G401 (cell line): Measurements from ENCODE around the gene VTI1A. TPM values are rescaled to one million over a fixed set of nuclear protein-coding genes. Genes with fewer than 3 reads are reported as not detected.

Experiments used
- DNase-seq: peaks from one replicate; pipeline ENCODE4 v3.0.0-alpha.2; 2015; ENCODE audit warnings: low spot score
- in situ Hi-C: cut with HindIII; loops from 2 replicates; pipeline ENCODE4 v1.10.0; 2016; ENCODE audit warnings: low sequenced_read_pairs, mixed read lengths
- total RNA-seq: library from RNA; depleted of rRNA; stranded (reverse); fragments of >200 nt; shearing (Covaris generic); gene quantifications from 2 replicates; pipeline ENCODE4 v1.2.3, GENCODE V29; 2014

VTI1A gene
- total RNA-seq, 1 experiment from 2014 or later: 30.5 TPM

DNA sequence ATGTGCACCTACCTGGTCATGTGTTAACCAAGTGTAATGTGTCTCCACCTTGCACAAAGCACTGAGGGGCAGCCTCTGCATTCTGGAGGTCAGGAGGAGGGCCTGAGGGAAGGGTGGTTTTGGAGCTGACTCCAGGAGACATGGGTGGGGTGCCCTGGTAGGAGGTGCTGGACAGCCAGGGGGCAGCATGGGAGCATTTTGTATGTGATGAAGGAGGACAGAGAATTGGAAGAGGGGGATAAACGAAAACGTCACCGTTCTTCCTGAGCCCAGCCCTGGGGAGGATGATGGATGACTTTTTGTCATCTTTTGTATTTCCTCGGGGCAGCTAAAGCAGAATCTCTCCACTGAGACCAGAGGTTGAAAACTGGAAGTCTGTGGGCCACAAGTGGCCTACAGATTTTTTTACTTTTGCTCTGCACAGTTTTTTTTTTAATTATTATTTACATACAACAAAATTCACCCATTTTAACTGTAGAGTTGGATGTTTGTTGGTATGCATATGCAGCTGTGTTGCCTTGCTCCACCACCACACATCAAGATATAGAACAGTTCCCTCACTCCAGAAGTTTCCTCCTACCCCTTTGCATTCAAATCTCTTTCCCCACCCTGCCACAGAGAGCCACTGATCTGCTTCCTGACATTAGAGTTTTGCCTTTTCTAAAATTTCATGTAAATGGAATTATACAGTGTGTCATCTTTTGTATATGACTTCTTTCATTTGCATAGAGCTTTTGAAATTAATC lies 242.5 kb downstream of the VTI1A start:
- in situ Hi-C loops: no loop called here
- DNase-seq: no peak

DNA sequence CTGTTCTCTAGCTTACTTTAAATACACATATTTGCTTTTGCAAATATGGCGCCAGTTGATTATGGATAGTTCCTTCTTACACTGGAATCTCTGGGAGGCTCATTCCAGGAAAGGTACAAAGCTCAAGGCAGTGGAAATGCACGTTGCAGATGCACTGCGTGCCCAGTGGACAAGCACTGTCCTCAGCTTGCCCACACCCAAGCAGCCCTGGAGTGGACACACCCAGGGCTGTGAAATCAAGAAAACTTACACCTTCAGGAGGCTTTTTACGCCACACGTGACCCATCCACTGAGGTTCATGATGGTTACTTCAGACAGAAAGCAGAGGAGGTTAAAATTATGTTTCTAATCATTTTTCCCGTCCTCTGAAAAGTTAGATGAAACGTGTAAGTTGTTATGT lies 248.5 kb downstream of the VTI1A start:
- in situ Hi-C loops: no loop called here
- no peak for DNase-seq

DNA sequence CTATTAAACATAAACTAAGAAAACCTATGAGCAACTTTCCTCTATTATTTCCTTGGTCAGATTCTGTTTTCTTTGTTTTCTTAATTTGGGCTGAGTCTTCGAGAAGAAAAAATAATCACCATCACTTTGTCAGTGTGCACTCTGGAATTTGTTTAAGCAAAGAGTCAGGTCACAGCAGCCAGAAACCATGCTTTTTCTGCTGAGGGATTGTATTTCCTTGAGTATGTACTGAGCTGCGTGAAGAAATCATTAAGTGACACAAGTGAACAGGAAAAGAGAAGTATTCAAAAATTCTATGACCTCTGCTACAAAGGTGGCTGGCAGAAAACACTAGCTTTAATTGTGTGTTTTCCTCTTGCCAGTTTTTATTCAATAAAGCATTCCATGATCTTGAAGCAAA lies 249.6 kb downstream of the VTI1A start:
- in situ Hi-C loops: no loop called here
- DNase-seq: no peak

DNA sequence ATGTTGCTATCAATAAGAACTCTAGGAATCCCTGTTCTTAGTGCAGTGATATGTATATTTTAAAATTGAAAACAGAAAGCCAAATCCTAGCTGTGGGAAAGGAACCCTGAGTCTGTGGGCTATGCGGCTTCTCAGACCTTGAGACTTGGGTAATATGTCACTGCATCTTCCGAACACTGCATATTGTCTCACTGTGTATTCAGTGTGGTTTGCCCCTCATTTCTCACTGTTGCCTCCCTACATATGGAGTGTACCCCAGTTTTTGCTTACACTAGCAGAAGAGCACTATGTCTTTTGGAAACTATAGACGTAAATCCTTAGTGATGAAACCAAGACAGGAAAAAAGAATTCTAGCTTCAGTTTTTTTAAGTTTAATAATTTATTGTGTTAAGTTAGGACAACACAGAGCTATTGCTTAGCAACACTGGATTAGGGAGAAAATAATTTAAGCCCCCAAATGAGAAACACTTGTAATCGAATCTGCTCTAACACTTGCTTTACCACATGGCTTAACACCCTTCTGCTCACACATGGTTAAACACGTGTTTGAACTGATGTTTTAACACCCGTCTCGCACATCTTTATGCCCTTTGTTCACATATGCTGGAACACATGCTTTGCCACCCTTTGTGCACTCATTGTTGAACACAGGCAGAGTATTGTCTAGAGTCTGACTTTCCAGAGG lies 251.3 kb downstream of the VTI1A start:
- in situ Hi-C loops: no loop called here
- DNase-seq: no peak

DNA sequence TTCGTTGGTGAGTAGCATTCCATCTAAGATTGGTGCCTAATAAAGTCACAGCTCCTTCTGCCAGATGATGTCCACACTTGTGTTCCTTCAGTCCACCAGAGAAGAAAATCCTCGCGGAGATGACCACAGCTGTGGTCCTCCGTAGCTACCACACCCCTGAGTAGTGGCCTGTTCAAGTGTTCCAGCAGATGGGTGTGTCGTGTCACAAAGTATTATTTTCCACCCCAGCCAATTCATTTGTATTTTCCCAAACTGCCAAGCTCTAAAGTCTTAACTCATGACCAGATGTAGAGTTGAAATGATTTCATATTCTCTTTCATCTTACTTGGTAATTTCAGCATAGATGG lies 251.8 kb downstream of the VTI1A start:
- in situ Hi-C loops: no loop called here
- no peak for DNase-seq

DNA sequence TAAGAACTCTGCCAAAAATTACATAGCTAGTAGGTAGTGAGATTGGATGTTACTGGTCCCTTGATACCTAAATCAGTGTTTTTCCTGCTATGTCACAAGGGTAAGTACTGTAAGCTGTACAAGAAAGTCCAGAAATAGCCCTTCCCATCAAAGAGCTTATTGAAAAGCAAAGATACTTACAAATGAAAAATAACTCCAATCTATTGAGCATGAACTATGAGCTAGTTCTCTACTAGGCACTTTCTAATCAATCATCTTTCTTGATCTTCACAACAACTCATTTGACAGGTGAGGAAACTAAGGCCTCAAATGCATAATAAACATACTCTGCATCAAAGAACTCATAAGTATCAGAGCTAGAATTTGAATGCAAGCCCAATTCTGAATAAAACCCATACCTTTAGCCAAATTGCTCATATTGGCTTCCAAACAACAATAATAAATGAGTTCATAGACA lies 253.2 kb downstream of the VTI1A start:
- in situ Hi-C loops: no loop called here

DNA sequence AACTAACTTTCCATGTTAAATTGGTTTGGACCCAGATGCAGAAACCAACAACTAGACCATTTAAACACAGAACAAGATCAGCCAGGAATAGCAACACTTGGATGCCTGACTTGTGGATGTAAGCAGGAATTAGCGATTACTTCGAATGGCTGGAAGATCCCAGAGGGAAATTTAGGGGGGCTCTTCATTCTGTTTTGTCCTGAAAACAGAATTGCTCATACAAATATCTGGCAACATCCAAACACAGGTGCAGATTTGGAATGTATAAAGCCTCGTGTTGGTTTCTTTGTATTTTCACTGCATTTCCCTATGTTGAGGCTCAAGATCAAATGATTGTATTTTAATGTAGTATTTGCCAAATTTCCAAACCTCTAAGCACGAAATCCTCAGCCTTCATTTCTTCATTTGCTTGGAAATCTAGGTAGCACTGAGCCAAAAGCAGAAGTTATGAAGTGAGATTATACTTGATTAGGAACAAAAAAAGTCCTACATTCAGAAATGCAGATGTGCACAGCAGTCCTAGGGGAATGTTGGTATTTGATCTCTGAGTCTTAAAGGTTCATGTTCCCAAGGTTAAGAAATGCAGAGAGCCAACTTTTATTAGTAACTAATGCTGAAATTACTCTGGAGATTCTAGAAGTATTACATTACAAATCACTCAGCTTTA lies 254.3 kb downstream of the VTI1A start:
- no peak for DNase-seq

More for the DNA sequence above, 253.2 kb downstream of the VTI1A start:
- DNase-seq: no peak

DNA sequence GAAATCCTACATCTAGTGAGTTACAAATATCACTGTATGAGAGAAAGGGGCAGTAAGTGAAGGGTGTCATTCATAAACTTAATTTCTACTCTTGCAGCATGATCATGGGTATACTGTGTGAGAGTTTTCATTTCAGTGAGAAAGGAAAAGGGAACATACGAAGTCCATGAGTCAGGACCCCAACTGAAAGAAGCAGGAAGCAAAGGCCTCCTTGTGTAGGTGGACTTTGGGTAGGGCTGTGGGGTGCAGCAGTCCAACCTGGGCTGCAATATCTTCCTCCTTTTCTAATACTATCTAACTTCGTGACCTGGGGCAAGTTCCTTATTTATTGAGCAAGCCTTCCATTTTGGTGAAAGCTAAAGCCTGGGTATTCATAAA lies 254.9 kb downstream of the VTI1A start:
- no peak for DNase-seq
- in situ Hi-C loops: no loop called here

More for the DNA sequence above, 254.3 kb downstream of the VTI1A start:
- in situ Hi-C loops: no loop called here

DNA sequence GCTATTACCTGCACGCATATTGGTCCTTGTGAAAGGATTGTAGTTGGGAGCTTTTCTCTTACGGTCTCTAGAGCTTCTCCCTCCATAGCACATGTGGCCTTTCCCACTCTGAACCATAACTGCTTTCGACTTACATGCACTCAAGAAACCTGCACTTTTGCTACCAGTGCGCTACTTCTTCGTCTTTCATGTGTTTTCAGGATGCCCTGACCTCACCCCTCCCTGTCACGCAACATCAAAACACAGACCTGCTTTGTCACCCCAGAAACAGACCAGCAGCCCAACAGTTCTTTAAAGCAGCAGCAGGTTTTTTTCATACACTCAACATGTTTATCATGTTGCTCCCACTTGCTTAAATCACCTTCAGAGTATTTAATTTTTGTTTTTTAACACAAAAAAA lies 259.6 kb downstream of the VTI1A start:
- no peak for DNase-seq
- in situ Hi-C loops: no loop called here

DNA sequence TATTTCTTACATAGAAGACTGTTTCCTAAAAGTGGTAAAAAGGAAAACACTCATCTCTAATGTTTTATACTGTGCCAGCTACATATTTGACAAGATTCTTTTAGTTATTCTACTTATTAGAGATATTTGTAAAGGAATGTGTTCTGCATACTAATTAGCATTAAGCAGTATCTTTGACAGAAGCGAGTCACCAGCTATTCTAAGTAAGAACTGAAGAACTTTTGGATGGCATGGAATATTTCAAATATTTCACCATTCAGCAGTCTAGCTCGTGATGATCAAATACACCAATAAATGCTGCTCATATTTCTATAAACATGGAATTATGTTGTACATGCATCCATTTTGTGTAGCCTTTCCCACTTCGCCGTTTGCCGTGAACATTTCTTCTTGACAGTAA lies 261.4 kb downstream of the VTI1A start:
- no peak for DNase-seq
- in situ Hi-C loops: no loop called here

DNA sequence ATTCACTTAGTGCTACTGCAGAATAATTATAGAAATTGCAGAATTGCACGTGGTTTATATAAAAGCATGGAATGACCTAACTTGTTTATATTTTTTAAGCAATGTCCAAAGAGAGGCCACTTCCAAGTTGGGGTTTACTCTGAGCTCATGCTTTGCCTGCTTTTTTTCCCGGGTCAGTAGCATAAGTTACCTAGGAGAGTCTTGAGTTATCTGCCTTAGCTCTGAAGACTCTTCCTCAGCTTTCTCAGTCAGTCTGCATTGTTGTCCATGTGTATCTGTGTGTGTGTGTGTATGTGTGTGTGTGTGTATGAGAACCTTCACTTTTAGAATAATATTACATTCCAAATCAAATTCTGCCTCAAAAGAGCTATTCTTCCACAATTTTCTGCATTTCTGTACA lies 263.5 kb downstream of the VTI1A start:
- no peak for DNase-seq
- in situ Hi-C loops: no loop called here

DNA sequence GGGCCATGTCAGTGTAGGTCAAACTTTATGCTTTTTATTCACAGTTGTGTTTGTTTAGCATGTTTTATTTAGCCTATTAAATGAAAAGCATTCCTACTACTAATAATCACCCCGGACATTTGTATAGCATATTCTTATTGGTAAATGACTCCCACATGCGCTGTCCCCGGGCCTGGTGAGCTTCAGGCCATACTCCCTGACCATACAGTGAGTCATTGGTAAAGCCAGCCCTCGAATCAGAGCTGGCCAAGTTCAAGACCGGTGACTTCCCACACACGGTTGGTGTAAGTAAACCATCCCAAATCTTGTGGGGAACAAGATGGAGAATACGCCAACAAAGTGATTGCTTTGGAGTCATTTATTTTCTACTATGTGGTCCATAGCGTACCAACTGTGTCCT lies 264.4 kb downstream of the VTI1A start:
- DNase-seq: no peak
- in situ Hi-C loops: no loop called here

DNA sequence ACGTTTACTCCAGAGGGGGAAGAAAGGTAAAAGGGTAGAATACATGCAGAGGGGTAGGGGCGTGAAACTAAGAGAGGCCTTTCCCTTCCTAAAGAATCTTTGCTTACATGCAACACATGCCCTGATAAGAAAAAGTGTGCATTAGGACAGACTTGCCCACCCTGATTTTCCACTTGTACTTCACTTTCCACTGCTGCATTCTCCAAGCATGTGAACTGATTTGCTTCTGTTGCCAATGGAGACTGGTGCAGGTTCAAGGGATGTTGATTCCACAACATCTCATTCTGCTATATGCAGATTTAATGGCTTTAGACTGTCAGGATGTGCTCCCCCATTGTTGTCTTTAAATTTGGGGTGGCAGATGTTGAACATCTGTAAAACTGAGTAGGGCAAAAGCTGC lies 265.5 kb downstream of the VTI1A start:
- in situ Hi-C loops: no loop called here
- DNase-seq: no peak

DNA sequence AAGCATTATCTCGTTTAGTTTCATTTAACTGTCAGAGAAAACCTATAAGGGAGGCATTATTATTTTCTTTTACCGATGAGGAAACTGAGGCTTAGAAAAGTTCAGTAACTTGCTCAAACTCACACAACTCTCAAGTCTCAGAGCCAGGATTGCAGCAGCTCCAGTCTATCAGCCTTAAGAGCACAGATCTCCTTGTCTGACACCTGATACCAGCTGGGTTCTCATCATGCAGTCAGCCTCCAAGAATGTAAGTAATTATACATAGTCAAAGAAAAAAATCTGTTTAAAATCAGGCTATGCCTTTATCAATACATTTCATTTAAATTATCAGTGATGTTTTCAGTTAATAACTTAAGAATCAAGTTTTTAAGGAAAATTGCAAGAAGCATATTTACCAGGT lies 266.4 kb downstream of the VTI1A start:
- in situ Hi-C loops: no loop called here
- no peak for DNase-seq

DNA sequence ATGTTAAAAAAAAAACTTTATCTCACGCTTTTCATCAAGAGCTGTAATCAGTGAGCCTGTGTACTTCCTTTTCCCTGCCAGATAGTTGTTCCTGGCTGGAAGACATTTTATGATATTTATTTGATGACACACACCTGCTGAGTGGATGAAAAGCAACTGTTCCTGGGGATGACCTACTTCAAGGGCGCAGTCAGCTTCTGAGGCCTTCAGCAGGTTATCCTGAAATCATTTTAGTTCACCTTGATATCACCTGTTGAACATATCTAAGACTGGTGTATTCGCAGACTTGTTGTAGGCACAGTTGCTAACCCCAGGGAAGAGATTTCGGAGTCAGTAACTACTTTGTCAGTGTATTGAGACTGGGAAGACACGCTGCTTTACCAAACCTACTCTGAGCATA lies 268.6 kb downstream of the VTI1A start:
- DNase-seq: no peak
- in situ Hi-C loops: no loop called here

DNA sequence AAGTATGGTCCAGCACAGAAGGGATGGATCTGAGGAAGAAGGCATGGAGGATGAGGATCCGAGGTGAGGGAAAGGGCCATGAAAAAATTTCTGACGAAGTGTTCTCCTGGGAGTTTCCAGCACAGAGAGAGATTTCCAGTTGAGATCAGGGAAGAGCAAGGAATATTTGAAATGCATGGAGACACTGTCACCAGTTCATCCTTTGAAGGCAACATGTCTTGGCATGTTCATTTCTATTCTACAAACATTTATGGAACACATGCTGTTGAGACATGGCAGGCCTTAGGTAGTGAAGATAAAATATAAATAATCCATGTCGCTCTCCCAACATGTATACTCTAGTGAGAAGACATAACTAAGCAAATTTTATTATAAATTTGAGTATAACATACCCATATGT lies 269.1 kb downstream of the VTI1A start:
- DNase-seq: no peak
- in situ Hi-C loops: no loop called here

DNA sequence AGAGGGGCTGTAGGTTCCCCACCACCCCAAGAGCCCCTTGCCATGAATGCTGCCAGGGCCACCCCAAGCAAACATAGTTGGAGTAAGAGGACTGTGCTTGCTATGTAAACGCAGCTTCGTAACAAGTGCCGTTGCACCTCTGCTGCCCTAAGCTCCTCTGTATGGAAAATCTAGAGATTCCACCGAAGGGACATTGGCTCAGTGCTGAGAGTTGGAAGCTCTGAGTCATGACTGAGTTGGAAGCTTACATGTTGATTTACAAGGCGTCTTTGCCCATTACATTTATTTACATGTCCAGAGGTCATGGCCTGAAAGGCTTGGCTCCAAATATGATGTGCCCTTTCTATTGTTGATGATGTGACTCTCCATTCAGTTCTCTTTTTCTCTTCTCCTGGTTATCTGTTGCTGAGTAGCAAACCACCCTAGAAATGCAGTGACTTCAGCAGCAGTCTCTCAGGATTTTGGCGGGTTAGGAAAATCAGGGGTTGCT lies 270.0 kb downstream of the VTI1A start:
- no peak for DNase-seq
- in situ Hi-C loops: no loop called here

DNA sequence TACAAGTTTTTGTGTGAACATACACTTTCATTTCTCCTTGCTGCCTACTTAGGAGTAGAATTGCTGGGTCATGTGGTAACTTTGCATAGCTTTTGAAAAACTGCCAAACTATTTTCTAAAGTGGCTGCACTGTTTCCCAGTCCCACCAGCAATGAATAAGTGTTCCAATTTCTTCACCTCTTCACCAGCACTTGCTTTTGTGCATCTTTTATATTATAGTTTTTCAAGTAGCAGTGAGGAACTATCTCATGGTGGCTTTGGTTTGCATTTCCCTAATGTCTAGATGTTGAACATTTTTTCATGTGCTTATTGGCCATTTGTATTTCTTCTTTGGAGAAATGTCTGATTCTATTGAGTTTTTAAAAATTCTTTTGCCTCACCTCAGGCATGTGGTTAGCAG lies 273.2 kb downstream of the VTI1A start:
- DNase-seq: no peak
- in situ Hi-C loops: no loop called here

DNA sequence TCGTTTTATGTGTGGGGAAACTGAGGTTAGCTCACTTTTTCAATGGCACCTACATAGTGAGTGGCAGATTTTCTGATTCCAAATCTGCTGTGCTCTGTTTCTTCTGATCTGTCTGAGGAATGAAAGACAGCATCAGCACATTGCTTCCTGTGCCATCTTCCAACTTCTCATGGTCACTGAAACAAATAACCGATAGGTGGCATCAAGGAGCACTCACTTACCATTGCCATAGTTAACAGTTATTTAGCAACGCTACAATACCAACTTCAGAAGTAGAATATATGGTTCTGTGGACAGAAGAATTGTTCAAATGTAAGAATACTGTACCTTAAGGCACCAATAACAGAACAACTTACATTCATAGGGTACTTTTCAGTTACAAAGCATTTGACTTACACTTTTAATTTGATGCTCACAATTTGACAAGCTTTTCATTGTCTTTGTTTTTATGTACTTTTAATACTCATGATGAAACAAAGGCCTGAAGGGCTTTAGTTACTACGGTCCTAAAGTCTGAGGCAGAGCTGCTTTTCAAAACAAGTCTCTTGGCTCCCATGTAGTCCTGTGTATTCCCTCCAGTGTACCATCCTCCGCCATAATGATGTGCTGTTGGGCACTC lies 274.2 kb downstream of the VTI1A start:
- in situ Hi-C loops: no loop called here
- peak; percentile 26 for DNase-seq

DNA sequence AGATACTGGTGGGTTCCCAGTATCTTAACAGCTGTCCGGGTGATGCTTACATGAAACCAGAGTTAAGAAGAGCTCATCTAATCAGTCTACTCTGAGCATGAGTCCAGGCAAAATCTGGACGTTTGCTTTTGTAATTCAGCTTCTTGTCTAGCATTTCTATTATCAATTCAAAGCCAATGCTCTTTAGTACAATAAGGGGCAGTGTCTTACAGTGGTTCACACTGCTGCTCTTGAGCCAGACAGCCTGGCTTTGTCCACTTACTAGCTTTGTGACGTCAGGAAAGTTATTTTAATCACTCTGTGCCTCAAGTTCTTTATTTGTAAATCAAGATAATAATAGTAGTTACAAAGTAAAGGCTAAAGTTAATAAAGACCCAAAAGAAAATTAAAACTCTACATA lies 275.7 kb downstream of the VTI1A start:
- DNase-seq: no peak
- in situ Hi-C loops: no loop called here
